Measurements from ENCODE around the gene HSD17B13. TPM values are rescaled to one million over a fixed set of nuclear protein-coding genes. Genes with fewer than 3 reads are reported as not detected.

The HSD17B13 gene
- total and polyA plus RNA-seq, 2 of the 4 experiments (the other 2 are of a cell fraction) = not detected

- H3K9me3 ChIP-seq (ENCODE audit: control insufficient read depth, insufficient read depth, low read length) = no peaks in the 10 kb centered on the region
- intact Hi-C loops (cut with micrococcal nuclease) = no loop called here
- BruUV-seq (replicated peaks) = no TSS peak
- no peak overlapping the region for H2BK15ac ChIP-seq (ENCODE audit: low read depth, low read length)
- H3K9ac ChIP-seq (ENCODE audit: low read depth, low read length) = no peak overlapping the region
- TF ChIP-seq MAFK (IDR thresholded peaks at IDR 0.05; ENCODE audit: low read depth, low read length) = no peak
- no peak for TF ChIP-seq NFE2L2 (IDR thresholded peaks at IDR 0.05; ENCODE audit: low read depth, low read length)
- TF ChIP-seq SMC3 (IDR thresholded peaks at IDR 0.05; ENCODE audit: low read depth, low read length) = no peak
- no peak for TF ChIP-seq RCOR1 (IDR thresholded peaks at IDR 0.05; ENCODE audit: insufficient replicate concordance, low read length)
- H3K14ac ChIP-seq (replicated peaks; ENCODE audit: low read depth, low read length) = no peak overlapping the region
- H3K36me3 ChIP-seq (ENCODE audit: control insufficient read depth, insufficient read depth, low read length) = no peaks in the 10 kb centered on the region
- in situ Hi-C loops (cut with MboI; ENCODE audit: low sequenced_read_pairs) = loop anchor here (5.0 kb wide), 1 partner anchor 193 kb away; no protein-coding TSS in a partner anchor
- no peak overlapping the region for H3K23ac ChIP-seq (ENCODE audit: low read depth, low read length)
- H2AK9ac ChIP-seq (replicated peaks; ENCODE audit: low read depth, low read length, poor library complexity) = no peak overlapping the region
- H2AFZ ChIP-seq (replicated peaks; ENCODE audit: low read length, poor library complexity) = no peak overlapping the region
- ChIA-PET POLR2A (ENCODE audit: unreplicated experiment) (no interaction called here), CTCF (no interaction called here)
- H4K5ac ChIP-seq (ENCODE audit: low read depth, low read length) = no peak overlapping the region
- H3K4me1 ChIP-seq (ENCODE audit: control insufficient read depth, insufficient read depth, low read length) = no peaks in the 10 kb centered on the region
- H2BK120ac ChIP-seq (ENCODE audit: low read depth, low read length) = no peak overlapping the region
- dilution Hi-C loops (cut with HindIII; ENCODE audit: low sequenced_read_pairs, unreplicated experiment) = no loop called here
- no peak overlapping the region for H3K4me3 ChIP-seq (ENCODE audit: insufficient read depth, low read depth, low read length)
- no peaks in the 10 kb centered on the region for H3K9me1 ChIP-seq (ENCODE audit: insufficient read depth, low read length)
- ATAC-seq (ENCODE audit: low read depth) = no peak
- DNase-seq = no peak
- H2BK20ac ChIP-seq (ENCODE audit: low read depth, low read length) = no peak overlapping the region
- no peak overlapping the region for H2AK5ac ChIP-seq (ENCODE audit: low read depth, low read length)
- H4K91ac ChIP-seq (ENCODE audit: insufficient read depth, low read depth, low read length) = no peak overlapping the region
- H3K4me2 ChIP-seq (ENCODE audit: low read depth, low read length) = no peak overlapping the region
- no peaks in the 10 kb centered on the region for H4K20me1 ChIP-seq (ENCODE audit: insufficient read depth, low read length)
- no peak overlapping the region for H4K8ac ChIP-seq (ENCODE audit: low read depth in 2 of 2, low read length in 2 of 2)
- H3K79me1 ChIP-seq (ENCODE audit: low read depth in 1 of 2, low read length in 2 of 2) = no peaks in the 10 kb centered on the region
- no peak overlapping the region for H2BK5ac ChIP-seq (ENCODE audit: low read depth, low read length, poor library complexity, severe bottlenecking)
- peaks cover 9% of the 10 kb centered on the region for H3K27me3 ChIP-seq (ENCODE audit: control insufficient read depth, insufficient read depth, low read length)
- H3K18ac ChIP-seq (ENCODE audit: low read depth, low read length) = no peak overlapping the region
- no peak overlapping the region for H3K27ac ChIP-seq (ENCODE audit: insufficient read depth, low read length)
- no peak overlapping the region for H3K4ac ChIP-seq (ENCODE audit: low read depth, low read length)
- no peak overlapping the region for H3K56ac ChIP-seq (ENCODE audit: extremely low read depth, insufficient read depth, low read length)
Observed at GRCh38 chr4:87274327-87274726, 48.4 kb downstream of the HSD17B13 start.

Measured in IMR-90 (cell line).